Myometrial cell (primary cell): ENCODE measurements around the gene EEF2K. TPM values are rescaled to one million over a fixed set of nuclear protein-coding genes. Genes with fewer than 3 reads are reported as not detected.

Experiments used
- total RNA-seq: library from RNA; depleted of rRNA; stranded (reverse); fragments of >200 nt; gene quantifications from 2 replicates; pipeline ENCODE4 v1.2.3, GENCODE V29; 2015

EEF2K gene
- 12.1 and 14.7 TPM in 2 replicates for total RNA-seq

DNA sequence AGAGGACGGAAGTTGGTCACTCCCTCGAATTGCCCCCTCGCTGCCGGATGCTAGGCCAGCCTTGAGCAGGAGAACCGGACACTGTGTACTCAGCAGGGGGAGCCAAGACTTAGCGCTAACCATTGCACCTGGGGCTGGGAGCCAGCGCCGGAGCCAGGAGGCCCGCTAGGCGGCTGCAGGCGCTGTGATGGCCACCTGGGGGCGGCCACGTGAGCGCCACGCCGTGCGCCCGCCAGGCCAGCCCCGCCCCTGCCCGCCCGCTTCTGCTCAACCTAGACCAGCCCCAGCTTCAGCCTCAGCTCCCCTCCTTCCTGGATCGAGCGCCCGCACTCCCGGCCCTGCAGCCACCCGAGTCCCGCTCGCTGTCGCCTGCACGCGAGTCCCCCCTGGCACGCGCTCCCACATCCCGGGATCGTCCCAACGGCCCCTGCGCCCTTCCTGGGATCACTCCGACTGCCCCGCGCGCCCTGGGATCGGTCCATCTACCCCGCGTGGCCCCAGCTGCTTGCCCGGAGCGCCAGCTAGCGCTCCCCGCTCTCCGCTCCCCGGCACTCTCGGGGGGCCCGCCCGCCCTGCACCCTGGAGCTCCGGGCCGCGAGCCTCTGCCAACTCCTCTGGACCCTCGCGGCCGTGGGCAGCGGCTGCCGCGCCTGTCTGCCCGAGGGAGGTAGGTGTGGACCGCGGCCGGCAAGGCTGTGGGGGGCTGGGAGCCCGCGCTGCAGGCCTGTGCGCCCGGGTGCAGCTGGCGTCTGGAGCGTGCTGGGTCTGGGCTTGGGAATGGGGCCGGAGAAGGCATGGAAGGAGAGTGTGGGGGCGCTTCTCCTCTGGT is at the start of gene EEF2K:
EEF2K (plus strand) TSS at position 266 of the 829 bp plus-strand sequence. CDS start 19,452 bp downstream, outside the sequence.

DNA sequence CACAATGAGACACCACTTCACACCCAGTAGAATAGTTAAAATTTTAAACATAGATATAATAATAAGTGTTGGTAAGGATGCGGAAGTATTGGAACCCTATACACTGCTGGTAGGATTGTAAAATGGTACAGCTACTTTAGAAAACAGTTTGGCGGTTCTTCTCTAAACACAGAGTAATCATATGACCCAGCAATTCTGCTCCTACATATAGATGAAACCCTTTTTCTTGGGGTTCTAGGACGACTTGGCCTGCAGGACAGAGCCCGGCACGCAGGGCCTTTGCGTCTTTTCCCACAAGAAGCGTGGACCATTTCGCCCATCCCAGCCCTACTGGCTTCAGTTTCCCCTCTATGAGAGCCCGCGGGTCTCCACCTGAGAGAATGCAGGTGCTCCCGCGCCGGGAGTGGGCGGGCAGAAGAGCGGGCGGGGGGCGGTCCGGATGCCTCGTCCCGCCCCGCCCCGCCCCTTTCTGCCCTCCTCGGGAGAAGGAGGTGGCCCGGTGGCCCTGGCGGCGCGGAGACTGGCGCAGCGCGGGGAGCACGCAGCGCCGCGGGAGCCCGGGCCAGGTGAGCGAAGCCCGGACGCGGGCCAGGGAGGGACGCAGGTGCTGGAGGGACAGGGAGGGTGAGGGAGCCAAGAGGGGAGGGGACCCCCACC is 44.0 kb upstream of the EEF2K start, which contains the start of gene SDR42E2:
SDR42E2 (plus strand) TSS at position 508 of the 657 bp plus-strand sequence. CDS start 3,077 bp downstream, outside the sequence.

DNA sequence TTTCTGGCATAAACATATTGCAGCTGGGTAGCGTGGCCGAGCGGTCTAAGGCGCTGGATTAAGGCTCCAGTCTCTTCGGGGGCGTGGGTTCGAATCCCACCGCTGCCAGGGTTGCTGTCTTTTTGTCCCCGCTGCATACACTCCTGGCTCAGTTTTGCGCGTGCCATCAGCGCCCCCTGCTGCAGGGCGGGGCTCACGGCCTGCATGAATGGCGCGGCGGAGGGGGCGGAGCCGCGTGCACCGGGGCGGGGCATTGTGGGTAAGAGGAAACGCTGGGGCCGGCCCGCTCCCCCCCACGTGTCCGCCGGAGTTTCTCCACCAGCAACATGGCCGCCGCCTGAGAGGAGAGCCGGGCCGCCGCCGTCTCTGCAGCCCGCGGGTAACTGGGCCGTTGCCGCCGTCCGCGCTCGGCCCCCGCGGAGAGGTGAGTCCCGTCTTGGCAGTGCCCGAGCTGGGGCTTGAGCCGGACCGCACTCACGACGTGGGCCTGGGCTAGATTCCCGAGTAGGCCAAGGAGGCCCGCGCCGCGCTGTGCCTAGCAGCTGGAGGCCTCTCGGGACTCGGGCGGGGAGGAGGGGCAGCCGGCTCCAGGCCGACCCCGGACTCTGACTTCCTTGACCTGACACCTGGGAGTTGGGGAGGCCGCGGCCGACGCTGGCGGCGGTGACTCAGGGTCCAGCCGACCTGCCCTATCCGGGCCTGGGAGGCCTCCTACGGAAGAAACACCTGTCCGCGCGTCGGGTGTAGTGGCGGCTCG is 91.2 kb downstream of the EEF2K start, which contains the start of gene POLR3E:
POLR3E (plus strand) TSS at position 296 of the 757 bp plus-strand sequence. CDS start 5,560 bp downstream, outside the sequence.

Other genes starting within 250 kb of the EEF2K start
- not detected in 2 replicates for gene PDZD9, start 205.2 kb upstream of the EEF2K start, total RNA-seq
- gene MOSMO, start 198.2 kb upstream of the EEF2K start, total RNA-seq: 18.7 and 33.1 TPM in 2 replicates
- gene VWA3A, start 113.7 kb upstream of the EEF2K start, total RNA-seq: not detected in 2 replicates
- gene SDR42E2, start 43.8 kb upstream of the EEF2K start, total RNA-seq: not detected in 2 replicates
- gene POLR3E, start 91.1 kb downstream of the EEF2K start, total RNA-seq: 25.2 and 35.7 TPM in 2 replicates
- gene CDR2, start 168.3 kb downstream of the EEF2K start, total RNA-seq: 24.8 and 27.7 TPM in 2 replicates